GM21717 (cell line): ENCODE data around the gene WNT3.
"Not testable (repeated sequence)": the region's sequence is repeated elsewhere in the genome, so short reads cannot be mapped to it uniquely, and the experiment has no call there.

Experiments used
- ATAC-seq: cut with Tn5 transposase; IDR thresholded peaks from one replicate; pipeline ENCODE4 v1.9.1; 2021; ENCODE audit warnings: mild to moderate bottlenecking, moderate library complexity; ENCODE audit not compliant: unreplicated experiment

Gene WNT3

DNA sequence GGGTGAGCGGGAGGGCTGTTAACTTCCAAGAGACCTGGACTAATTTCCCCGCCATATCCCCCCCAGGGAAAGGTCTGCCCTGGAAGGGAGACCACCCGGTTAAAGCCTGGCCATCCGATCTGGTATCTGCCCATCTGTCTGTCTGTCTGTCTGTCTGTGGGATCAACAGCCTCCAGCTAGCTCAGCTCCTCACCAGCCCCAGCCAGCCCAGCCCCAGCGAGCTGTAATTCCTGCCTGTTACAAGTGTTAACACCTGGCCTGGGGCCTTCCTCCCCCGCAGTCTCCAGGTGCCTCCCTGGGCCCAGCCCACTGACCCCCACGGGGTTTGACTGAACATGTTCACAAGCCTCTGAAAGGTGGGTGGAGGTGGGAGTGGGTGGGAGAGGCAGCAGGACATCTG is 4.0 kb downstream of the WNT3 start:
- no peak for ATAC-seq

- ATAC-seq: no peak
These were observed 4.6 kb downstream of the WNT3 start for GRCh38 chr17:46813920-46814319.

GRCh38 chr17:46812624-46813318 is 5.7 kb downstream of the WNT3 start:
- ATAC-seq: no peak

DNA sequence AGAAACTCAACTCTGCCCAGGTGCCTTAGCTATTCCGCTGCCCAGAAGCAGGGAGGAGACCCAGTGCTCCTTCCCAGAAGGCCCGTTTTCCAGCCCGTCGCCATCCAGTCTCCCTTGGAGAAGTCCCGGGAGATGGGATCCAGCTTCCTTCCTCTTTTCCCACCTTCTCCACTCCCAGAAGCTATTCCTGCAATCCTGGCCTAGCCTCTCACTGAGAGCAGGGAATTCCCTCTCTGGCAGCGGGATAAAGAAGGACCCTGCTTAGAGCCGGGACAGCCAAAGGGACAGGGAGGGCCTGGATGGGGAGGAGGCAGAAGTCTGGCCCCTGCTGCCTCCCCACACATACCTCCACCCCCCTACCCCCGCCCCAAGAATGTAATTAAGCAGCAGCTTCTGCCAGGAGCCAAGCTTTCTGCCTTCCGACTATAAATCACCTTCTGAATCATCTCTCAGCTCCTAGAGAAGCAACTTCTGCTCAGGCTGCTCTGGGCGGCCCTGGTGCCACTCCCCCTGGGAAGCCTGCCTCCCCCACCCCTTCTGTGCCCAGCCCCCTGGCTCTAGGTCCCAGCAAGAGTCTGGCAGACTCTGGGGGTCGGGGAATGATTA is 6.4 kb downstream of the WNT3 start:
- ATAC-seq: no peak

DNA sequence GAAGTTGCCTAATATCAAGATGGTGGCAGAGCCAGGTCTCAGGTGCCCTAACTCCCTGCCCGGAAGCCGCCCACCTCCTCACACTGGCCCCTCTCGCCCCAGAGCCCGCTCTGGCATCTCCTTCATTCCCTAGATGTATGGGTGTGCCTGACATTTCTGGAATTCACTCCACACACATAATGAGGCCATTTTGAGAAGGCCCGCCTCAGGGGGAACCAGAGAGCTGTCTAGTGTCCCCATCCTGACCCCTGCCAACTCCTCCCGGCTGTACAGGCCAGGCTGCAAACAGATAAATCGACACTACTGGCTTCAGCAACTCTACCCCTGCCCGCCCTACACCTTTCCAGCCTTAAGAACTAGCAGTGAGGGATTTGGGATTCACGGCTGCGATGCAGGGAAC is 7.7 kb downstream of the WNT3 start:
- ATAC-seq: no peak

DNA sequence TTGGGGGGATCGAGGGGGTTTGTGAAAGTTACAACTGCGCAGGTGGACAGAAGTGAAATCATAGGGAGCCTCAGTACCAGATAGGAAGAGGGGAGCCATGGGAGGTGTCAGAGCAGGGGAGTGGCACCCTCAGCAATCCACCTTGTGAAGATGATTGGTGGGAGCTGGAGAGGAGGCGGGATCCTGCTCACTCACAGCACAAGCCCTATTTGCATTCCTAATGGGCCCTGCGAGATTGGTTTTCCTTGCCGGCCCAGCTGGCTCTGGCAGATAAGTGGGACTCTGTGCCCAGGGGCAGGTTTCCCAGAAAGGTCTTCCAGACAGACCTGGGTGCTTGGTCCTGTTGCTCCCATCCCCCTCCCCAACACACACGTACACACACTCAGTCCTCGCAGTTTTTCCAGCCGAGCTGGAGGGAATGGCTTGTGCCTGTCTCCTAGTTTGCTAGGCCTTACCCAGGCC is 9.4 kb downstream of the WNT3 start:
- no peak for ATAC-seq

DNA sequence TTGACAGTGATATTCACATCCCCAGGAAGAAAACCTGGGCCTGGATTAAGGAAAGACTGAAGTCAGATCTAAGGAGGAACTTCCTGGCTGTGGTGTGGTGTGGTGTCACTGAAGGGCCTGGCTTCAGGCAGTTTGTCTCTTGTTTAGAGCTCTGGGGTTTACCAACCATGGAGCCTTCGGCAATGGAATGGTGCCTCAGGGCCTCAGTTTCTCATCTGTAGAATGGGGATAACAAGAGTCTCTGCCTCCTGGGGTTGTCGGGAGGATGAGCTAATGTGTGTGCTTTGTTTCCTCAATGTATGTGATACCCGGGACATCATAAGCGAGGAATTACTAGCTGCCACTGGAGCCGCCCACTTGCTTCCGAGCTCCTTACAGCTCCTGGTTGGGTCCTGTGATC is 12.7 kb downstream of the WNT3 start:
- ATAC-seq: no peak

- no peak for ATAC-seq
These were observed 14.9 kb downstream of the WNT3 start for GRCh38 chr17:46803544-46803943.

DNA sequence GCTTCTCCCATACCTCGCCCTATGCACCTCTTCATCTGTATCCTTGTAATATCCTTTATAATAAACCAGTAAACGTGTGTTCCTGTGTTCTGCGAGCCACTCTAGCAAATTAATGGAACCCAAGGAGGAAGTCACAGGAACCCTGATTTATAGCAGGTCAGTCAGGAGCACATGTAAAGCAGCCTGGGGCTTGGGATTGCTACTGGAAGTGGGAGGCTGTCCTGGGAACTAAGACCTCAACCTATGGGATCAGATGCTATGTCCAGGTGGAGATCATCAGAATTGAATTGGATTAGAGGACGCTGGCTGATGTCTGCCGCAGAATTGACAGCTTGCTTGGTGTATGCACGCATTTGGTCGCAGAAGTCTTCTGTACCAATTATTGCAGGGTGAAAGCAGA is 15.7 kb downstream of the WNT3 start:
- no peak for ATAC-seq

DNA sequence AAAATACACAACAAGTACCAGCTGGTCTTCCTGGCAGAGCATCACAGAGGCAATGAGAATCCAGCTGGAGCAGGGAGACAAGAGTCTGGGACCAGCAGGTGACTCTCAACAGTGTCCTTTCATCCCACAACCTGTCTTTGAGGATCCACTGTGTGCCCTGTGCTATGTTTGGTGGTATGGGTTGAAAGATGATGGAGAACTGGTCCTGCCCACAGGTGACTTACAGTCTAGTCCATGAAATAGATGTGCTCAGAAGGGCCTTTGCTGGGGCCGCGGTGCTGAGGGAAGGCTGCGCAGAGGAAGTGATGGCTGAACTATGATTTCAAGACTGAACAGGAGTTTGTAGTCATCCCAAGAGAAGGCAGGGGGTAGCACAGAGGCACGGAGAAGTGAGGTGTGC is 17.9 kb downstream of the WNT3 start:
- ATAC-seq: no peak

DNA sequence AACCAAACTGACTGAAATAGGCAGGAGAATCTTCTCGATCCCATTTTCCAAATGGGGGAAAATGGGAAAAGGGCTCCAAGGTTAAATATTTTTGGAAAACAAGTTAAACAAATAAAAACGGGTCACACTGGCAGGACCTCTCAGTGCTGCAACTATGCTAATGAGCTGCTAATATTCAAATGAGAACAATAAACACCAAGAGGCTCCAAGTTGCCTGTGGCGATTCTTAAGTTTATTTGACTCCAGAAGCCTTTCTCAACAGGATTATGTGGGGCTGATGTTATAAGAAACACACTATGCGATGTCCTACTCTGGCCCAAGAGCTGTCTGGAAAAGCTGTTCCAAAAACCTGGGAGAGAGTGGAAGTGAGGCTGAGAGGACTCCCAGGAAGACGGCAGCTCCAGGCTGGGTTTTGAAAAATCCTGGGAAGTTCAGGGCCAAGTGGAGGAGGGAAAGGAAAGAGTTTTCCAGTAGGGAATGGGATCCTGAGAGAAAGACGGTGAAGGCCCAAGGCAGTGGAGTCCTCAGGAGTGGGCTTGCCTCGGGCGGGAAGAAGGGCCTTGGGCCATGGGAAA is 21.4 kb downstream of the WNT3 start:
- no peak for ATAC-seq

- ATAC-seq: no peak
These were observed 22.0 kb downstream of the WNT3 start for GRCh38 chr17:46796524-46796923.

- no peak for ATAC-seq
These were observed 22.4 kb downstream of the WNT3 start for GRCh38 chr17:46796084-46796483.

- no peak for ATAC-seq
These were observed 23.0 kb downstream of the WNT3 start for GRCh38 chr17:46795379-46795952.

- no peak for ATAC-seq
These were observed 24.2 kb downstream of the WNT3 start for GRCh38 chr17:46794318-46794717.

- ATAC-seq: no peak
These were observed 25.0 kb downstream of the WNT3 start for GRCh38 chr17:46793541-46793940.

DNA sequence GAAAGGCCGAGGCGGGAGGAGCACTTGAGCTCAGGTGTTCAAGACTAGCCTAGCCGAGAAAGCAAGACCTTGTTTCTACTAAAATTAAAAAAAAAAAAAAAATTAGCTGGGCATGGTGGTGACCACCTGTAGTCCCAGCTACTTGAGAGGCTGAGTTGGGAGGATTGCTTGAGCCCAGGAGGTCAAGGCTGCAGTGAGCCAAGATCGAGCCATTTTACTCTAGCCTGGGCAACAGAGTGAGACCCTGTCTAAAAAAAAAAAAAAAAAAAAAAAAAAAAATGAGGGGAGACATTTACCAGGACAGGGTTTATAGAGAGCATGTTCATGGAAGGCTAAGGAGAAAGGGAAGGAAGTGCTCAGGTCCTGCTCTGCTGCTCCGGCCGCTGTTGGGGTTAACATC is 25.5 kb downstream of the WNT3 start:
- ATAC-seq: not testable (repeated sequence)

DNA sequence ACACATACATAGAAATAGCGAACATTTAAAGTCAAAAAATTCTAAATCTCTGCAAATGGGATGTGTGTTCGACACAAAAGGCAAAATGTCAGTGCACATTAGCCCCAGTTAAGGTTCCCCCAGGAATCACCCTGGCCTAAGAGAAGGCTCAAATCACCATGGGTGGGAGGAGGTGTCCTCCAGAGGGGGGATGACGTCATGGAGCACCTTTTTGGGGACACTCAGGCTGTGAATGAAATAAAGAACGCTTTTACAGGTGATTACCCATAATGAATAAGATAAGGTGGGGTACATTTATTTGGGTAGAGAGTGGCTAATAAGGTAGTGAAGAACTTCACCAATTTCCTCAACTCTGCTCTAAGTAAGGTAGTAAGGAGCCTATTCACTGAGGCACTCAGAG is 26.4 kb downstream of the WNT3 start:
- no peak for ATAC-seq

DNA sequence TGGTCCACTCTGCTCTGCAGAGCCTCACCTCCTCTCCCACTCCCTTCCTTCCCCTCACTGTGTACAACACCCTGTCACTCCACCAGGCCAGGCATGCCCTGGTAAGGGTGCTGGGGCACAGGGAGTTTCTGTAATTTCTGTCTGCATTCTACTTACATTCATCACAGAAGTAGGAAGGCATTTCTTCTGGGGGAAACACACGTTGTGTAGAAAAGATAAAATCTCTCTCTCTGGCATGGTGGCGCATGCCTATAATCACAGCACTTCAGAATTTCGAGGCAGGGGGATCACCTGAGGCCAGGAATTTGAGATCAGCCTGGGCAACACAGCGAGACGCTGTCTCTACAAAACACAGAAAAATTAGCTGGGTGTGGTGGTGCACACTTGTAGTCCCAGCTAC is 27.0 kb downstream of the WNT3 start:
- ATAC-seq: no peak

GRCh38 chr17:46790216-46790615 is 28.3 kb downstream of the WNT3 start:
- ATAC-seq: no peak

DNA sequence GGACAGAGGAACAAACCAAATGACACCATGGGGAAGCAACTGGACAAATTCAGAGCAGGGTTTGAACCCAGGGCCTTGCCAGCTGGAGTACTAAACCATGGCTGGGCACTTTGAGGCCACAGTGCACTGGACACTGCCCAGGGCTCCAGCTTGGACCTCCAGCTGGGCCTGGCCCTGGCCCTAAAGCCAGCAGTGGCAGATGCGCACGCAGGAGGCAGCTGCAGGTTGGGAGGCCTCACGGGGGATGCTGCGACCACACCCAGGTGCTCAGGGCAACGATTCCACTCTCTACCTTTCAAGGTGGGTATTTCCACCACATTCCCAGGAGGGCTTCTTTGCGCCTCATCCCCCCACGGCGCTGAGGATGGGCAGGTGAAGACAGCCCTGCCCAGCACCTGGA is 28.9 kb downstream of the WNT3 start:
- ATAC-seq: no peak

GRCh38 chr17:46788796-46789195 is 29.7 kb downstream of the WNT3 start:
- ATAC-seq: no peak
